SJSA1 (cell line): ENCODE measurements around the gene LSM8. TPM values are rescaled to one million over a fixed set of nuclear protein-coding genes. Genes with fewer than 3 reads are reported as not detected.
"Not testable (repeated sequence)": the region's sequence is repeated elsewhere in the genome, so short reads cannot be mapped to it uniquely, and the experiment has no call there.

ENCODE experiments used
- DNase-seq, 2 experiments: peaks; one replicate each; pipeline ENCODE4 v3.0.0-alpha.2; 2015 to 2020; ENCODE audit warnings: low spot score in 2 of 2, low read depth in 1 of 2
- H3K27ac ChIP-seq: fragments of 250-450 bp; sonication (Bioruptor Pico); 2 replicates; pipeline ENCODE4 v1.5.1; 2020; ENCODE audit warnings: mild to moderate bottlenecking, moderate library complexity
- H3K27me3 ChIP-seq: fragments of 250-450 bp; sonication (Bioruptor Pico); replicated peaks from 2 replicates; pipeline ENCODE4 v1.5.1; 2020; ENCODE audit warnings: mild to moderate bottlenecking, moderate library complexity
- H3K36me3 ChIP-seq: fragments of 250-450 bp; sonication (Bioruptor Pico); 2 replicates; pipeline ENCODE4 v1.5.1; 2020; ENCODE audit warnings: mild to moderate bottlenecking
- H3K4me1 ChIP-seq: fragments of 250-450 bp; sonication (Bioruptor Pico); replicated peaks from 2 replicates; pipeline ENCODE4 v1.6.1; 2021; ENCODE audit warnings: mild to moderate bottlenecking
- H3K4me3 ChIP-seq: fragments of 250-450 bp; sonication (Bioruptor Pico); 2 replicates; pipeline ENCODE4 v1.5.1; 2020; ENCODE audit warnings: mild to moderate bottlenecking
- H3K9me3 ChIP-seq: fragments of 250-450 bp; sonication (Bioruptor Pico); replicated peaks from 2 replicates; pipeline ENCODE4 v1.5.1; 2020; ENCODE audit warnings: mild to moderate bottlenecking
- total RNA-seq: library from RNA; depleted of rRNA; stranded (reverse); fragments of >200 nt; shearing (Covaris generic); gene quantifications from 2 replicates; pipeline ENCODE4 v1.2.3, GENCODE V29; 2014; rRNA removed

The LSM8 gene
- 89.2 and 144 TPM in 2 replicates for total RNA-seq

DNA sequence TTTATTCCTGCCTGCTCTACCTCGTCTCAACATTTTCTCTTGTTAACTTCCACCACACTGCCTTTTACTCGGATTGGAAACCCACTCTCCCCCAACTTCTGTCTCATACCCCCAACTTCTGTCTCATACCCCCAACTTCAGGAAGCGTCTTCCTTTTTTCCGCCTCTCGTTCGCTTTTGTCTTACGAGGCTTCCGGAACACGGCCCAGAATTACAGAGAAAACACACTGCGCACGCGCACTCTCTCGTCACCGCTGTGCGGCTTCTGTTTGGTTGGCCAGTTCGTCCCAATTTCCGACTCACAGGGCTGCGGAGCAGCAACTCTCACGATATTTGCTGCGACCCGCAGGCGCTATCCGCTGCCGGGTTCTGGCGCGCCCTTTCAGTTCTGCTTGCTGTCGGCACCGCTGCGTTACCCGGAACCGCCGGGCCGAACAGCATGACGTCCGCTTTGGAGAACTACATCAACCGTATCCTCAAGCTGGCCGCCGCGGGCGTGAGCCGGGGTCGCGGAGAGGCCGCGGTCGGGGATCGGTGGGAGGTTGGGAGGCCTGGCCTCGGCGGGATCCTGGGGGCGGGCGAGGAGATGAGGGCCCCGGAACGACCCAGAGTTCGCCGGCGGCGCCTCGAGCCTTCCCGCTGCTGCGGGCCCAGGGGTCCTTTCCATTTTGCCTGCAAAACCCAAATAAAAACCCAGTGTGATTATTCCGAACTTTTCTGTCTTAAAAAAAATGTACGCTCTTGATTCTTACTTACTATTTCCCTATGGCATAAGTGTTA lies at the start of gene LSM8:
TSS of gene LSM8 (plus strand) at position 379 of the 779 bp plus-strand sequence. CDS start at position 439, 60 bp downstream.
- peaks cover 40% of the 10 kb centered on the region for H3K36me3 ChIP-seq
- peak within 1 kb of the TSS; percentile 90 for H3K27ac ChIP-seq
- H3K27me3 ChIP-seq, result no peaks in the 10 kb centered on the region
- peak; percentile 93 to 96 for DNase-seq
- H3K9me3 ChIP-seq, result no peaks in the 10 kb centered on the region
- H3K4me3 ChIP-seq, result peak within 1 kb of the TSS; percentile 78
- H3K4me1 ChIP-seq, result peaks cover 4% of the 10 kb centered on the region; the same call in 1 of the 2 replicates

GRCh38 chr7:118134420-118134819 lies 49.5 kb upstream of the LSM8 start:
- not testable (repeated sequence) for H3K4me3 ChIP-seq, H3K27me3 ChIP-seq, H3K4me1 ChIP-seq, DNase-seq, H3K9me3 ChIP-seq, H3K36me3 ChIP-seq, H3K27ac ChIP-seq

DNA sequence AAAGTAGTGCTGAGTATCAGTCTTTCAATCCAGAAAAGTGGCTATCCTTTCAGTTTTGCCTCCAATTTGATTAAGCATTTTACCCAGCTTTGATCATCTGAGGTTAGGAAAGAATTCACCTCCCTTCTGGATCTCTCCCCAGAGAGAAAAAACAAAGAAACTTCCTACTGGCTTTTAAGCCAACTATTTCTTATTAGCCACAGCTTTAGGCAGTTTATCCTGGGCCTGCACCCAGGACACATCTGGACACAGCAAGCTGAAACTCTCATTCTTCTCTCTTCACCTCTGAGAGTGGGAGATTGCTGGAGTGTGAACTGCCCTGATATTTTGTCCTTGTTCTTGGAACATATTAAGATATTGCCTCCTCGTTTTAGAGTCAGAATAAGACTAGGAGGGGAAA lies 43.5 kb upstream of the LSM8 start:
- no peaks in the 10 kb centered on the region for H3K9me3 ChIP-seq
- no peaks in the 10 kb centered on the region for H3K36me3 ChIP-seq
- no peak for DNase-seq
- H3K27ac ChIP-seq, result no peak overlapping the region
- H3K27me3 ChIP-seq, result peaks cover 3% of the 10 kb centered on the region; the same call in 1 of the 2 replicates
- H3K4me1 ChIP-seq, result no peaks in the 10 kb centered on the region
- H3K4me3 ChIP-seq, result no peak overlapping the region

DNA sequence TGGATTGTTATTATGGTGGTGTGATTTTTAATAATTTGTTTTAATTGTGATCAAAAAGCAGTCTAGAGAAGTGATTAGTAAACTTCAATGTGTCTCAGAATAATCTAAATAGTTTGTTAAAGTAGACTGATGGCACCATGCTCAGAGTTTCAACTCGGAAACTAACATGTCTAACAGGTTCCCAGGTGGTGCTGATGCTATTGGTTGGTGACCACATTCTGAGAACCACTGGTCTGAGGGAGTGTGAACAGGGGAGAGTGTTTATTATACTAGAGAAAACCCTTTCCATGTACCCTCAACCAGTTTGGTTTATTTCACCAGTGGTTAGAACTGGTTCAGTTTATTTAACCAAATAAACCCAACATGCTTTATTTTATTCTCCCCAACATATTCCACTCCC lies 42.0 kb upstream of the LSM8 start:
- Histone ChIP-seq H3K4me1 (no peaks in the 10 kb centered on the region), H3K27ac (no peak overlapping the region), H3K27me3 (peaks cover 3% of the 10 kb centered on the region; the same call in 1 of the 2 replicates), H3K36me3 (no peaks in the 10 kb centered on the region), H3K9me3 (no peaks in the 10 kb centered on the region), H3K4me3 (no peak overlapping the region)
- no peak for DNase-seq

GRCh38 chr7:118148930-118149329 lies 35.0 kb upstream of the LSM8 start:
- Histone ChIP-seq H3K27me3 (peaks cover 9% of the 10 kb centered on the region), H3K4me1 (no peaks in the 10 kb centered on the region)
- DNase-seq, result no peak

GRCh38 chr7:118149394-118149793 lies 34.6 kb upstream of the LSM8 start:
- H3K4me3 ChIP-seq, result no peak overlapping the region
- no peaks in the 10 kb centered on the region for H3K36me3 ChIP-seq
- peaks cover 7% of the 10 kb centered on the region for H3K27me3 ChIP-seq
- no peaks in the 10 kb centered on the region for H3K9me3 ChIP-seq
- no peak overlapping the region for H3K27ac ChIP-seq
- H3K4me1 ChIP-seq, result no peaks in the 10 kb centered on the region
- DNase-seq, result no peak

More at GRCh38 chr7:118148930-118149329, 35.0 kb upstream of the LSM8 start:
- Histone ChIP-seq H3K27ac (no peak overlapping the region), H3K4me3 (no peak overlapping the region), H3K36me3 (no peaks in the 10 kb centered on the region), H3K9me3 (no peaks in the 10 kb centered on the region)

- no peaks in the 10 kb centered on the region for H3K36me3 ChIP-seq
- H3K4me1 ChIP-seq, result no peaks in the 10 kb centered on the region
- no peak overlapping the region for H3K27ac ChIP-seq
- H3K4me3 ChIP-seq, result no peak overlapping the region
- no peak for DNase-seq
- peaks cover 7% of the 10 kb centered on the region; the same call in 1 of the 2 replicates for H3K27me3 ChIP-seq
- H3K9me3 ChIP-seq, result no peaks in the 10 kb centered on the region
These were observed 32.3 kb upstream of the LSM8 start for GRCh38 chr7:118151671-118152070.

- Histone ChIP-seq H3K4me3 (no peak overlapping the region), H3K9me3 (no peaks in the 10 kb centered on the region), H3K27ac (no peak overlapping the region), H3K4me1 (no peaks in the 10 kb centered on the region), H3K36me3 (no peaks in the 10 kb centered on the region), H3K27me3 (peaks cover 7% of the 10 kb centered on the region; the same call in 1 of the 2 replicates)
- no peak for DNase-seq
These were observed 31.8 kb upstream of the LSM8 start for GRCh38 chr7:118152149-118152548.

GRCh38 chr7:118152654-118153053 lies 31.3 kb upstream of the LSM8 start:
- peaks cover 7% of the 10 kb centered on the region; the same call in 1 of the 2 replicates for H3K27me3 ChIP-seq
- no peak overlapping the region for H3K27ac ChIP-seq
- H3K4me1 ChIP-seq, result no peaks in the 10 kb centered on the region
- H3K4me3 ChIP-seq, result no peak overlapping the region
- no peak for DNase-seq
- no peaks in the 10 kb centered on the region for H3K36me3 ChIP-seq
- H3K9me3 ChIP-seq, result no peaks in the 10 kb centered on the region

GRCh38 chr7:118153551-118154177 lies 30.3 kb upstream of the LSM8 start:
- Histone ChIP-seq H3K36me3 (no peaks in the 10 kb centered on the region), H3K4me1 (no peaks in the 10 kb centered on the region), H3K27ac (no peak overlapping the region), H3K27me3 (peaks cover 7% of the 10 kb centered on the region; the same call in 1 of the 2 replicates), H3K4me3 (no peak overlapping the region), H3K9me3 (no peaks in the 10 kb centered on the region)
- DNase-seq, result peak in 1 of 2 experiments; percentile 16

DNA sequence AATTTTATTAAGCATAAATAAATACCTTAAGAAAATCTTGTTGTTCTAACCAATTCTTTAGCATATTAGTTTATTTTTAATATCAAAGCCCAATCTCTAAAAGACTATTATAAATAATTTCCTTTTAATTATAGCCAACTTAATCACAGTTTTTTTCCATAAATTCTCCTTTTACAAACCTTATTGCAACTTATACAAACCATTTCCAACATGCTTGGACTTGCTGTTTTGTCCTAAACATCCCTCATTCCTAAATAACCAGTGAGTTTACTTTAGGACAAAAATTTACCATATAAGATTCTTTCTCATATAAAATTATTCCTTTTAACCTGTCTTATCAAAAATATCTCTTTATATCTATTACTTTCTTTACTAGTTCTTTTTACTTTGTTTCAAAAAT lies 25.2 kb upstream of the LSM8 start:
- Histone ChIP-seq H3K9me3 (no peaks in the 10 kb centered on the region), H3K27ac (no peak overlapping the region), H3K4me1 (no peaks in the 10 kb centered on the region), H3K36me3 (no peaks in the 10 kb centered on the region), H3K4me3 (no peak overlapping the region), H3K27me3 (no peaks in the 10 kb centered on the region)
- DNase-seq, result no peak

- Histone ChIP-seq H3K4me3 (no peak overlapping the region), H3K9me3 (no peaks in the 10 kb centered on the region)
- no peak for DNase-seq
These were observed 14.8 kb upstream of the LSM8 start for GRCh38 chr7:118169146-118169545.

GRCh38 chr7:118175740-118176139 lies 8.2 kb upstream of the LSM8 start:
- H3K27me3 ChIP-seq, result no peaks in the 10 kb centered on the region
- H3K4me1 ChIP-seq, result no peaks in the 10 kb centered on the region
- no peak overlapping the region for H3K27ac ChIP-seq
- DNase-seq, result no peak
- no peak overlapping the region for H3K4me3 ChIP-seq
- no peaks in the 10 kb centered on the region for H3K36me3 ChIP-seq
- H3K9me3 ChIP-seq, result no peaks in the 10 kb centered on the region

More at GRCh38 chr7:118169146-118169545, 14.8 kb upstream of the LSM8 start:
- Histone ChIP-seq H3K36me3 (no peaks in the 10 kb centered on the region), H3K4me1 (no peaks in the 10 kb centered on the region), H3K27me3 (no peaks in the 10 kb centered on the region), H3K27ac (no peak overlapping the region)

DNA sequence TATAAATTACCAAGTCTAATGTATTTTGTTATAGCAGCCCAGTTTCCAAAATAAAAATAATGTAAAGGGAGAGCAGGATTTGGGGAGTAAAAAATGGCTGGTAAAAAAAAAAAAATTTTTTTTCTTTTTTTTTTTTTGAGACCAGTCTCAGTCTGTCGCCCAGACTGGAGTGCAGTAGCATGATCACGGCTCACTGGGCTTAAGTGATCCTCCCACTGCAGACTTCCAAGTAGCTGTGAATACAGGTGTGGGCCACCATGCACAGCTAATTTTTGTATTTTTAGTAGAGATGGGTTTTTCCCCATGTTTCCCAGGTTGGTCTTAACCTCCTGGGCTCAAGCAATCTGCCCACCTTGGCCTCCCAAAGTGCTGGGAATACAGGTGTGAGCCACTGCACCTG lies 4.8 kb upstream of the LSM8 start:
- Histone ChIP-seq H3K27me3 (no peaks in the 10 kb centered on the region), H3K27ac (no peak overlapping the region), H3K4me3 (no peak overlapping the region), H3K36me3 (peaks cover 2% of the 10 kb centered on the region; the same call in 1 of the 2 replicates), H3K4me1 (peaks cover 4% of the 10 kb centered on the region; the same call in 1 of the 2 replicates), H3K9me3 (no peaks in the 10 kb centered on the region)
- DNase-seq, result no peak
